GM19467 (cell line): ENCODE data around the gene IKZF1.

Source experiments
- ATAC-seq: cut with Tn5 transposase; IDR thresholded peaks from one replicate; pipeline ENCODE4 v1.9.1; 2021; ENCODE audit warnings: mild to moderate bottlenecking, moderate library complexity; ENCODE audit not compliant: unreplicated experiment

The IKZF1 gene

DNA sequence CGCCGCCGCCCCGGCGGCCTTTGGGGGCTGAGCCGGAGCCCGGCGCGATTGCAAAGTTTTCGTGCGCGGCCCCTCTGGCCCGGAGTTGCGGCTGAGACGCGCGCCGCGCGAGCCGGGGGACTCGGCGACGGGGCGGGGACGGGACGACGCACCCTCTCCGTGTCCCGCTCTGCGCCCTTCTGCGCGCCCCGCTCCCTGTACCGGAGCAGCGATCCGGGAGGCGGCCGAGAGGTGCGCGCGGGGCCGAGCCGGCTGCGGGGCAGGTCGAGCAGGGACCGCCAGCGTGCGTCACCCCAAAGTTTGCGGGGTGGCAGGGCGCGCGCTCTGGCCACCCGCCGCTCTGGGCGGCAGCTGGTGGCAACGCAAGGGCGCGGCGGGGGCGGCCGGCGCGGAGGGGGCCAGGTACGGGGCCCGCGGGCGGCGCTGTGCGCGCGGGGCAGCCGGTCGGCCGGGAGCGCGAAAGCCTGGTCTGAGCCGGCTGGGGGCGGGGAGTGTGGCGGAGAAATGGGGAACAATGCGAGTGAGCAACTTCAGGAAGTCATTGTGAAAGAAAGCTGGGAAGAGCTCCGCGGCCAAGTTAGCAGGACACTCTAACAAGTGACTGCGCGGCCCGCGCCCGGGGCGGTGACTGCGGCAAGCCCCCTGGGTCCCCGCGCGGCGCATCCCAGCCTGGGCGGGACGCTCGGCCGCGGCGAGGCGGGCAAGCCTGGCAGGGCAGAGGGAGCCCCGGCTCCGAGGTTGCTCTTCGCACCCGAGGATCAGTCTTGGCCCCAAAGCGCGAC is at the start of gene IKZF1:
Gene IKZF1, plus strand, starts transcription at position 588 of the 782 bp plus-strand sequence. CDS start 14,346 bp downstream, outside the sequence.
- ATAC-seq, result peak; percentile 31

DNA sequence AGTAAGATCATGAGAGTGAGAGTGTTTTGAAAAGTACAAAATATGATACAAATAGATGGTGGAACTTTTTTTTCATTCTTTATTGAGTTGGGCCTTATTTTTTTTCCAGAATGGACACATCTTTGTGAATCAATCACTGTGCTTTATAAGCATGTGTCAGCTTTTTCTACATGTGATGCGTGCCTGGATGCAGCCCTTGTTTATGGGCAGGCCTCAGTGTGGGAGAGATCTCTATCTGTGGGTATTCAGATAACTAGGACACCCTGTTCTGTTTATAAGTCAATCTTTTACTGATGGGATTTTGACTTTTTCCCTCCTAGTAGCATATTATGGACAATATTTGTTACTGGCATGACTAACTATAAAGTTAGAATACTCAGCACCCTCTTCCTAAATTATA is 42.9 kb upstream of the IKZF1 start:
- ATAC-seq, result no peak

- ATAC-seq, result no peak
Measured at GRCh38 chr7:50262446-50262845, 42.1 kb upstream of the IKZF1 start.

DNA sequence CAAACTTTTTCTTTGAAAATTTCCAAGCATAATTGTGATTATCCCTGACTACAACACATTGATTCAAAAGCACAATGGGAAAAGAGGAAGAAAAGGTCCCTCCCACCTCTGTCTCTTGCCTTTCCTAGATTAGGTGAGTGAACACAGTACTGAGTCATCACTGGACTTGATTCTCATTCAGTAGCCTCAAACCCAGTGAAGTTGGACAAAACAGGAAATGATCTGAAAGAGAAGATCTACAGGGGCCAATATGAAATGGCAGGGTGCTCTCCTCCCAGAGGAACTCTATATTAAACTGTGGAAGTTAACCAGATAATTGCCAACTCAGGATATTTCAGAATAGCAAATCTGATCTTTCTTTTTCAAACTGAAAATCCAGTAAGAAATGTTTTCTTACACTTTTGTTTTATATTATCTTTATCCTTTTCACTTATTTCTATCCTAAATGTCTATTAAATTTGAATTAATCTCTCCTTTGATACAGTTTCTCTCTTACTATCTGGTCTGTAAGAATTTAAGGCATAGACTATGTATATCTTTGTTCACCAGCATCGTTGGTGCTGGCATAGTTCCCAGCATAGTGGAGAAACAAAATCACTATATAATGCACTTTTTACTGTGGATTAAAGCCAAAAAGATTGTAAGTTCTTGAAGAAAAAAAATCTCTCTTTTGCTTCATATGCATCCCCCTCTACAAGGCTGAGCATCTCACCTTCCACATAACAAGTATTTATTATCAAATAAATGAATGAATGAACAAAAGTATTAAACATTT is 41.4 kb upstream of the IKZF1 start:
- peak; percentile 60 for ATAC-seq

- no peak for ATAC-seq
Measured at GRCh38 chr7:50264908-50265307, 39.6 kb upstream of the IKZF1 start.

GRCh38 chr7:50265968-50266634 is 38.4 kb upstream of the IKZF1 start:
- no peak for ATAC-seq

GRCh38 chr7:50266635-50267386 is 37.7 kb upstream of the IKZF1 start:
- ATAC-seq, result peak; percentile 40

DNA sequence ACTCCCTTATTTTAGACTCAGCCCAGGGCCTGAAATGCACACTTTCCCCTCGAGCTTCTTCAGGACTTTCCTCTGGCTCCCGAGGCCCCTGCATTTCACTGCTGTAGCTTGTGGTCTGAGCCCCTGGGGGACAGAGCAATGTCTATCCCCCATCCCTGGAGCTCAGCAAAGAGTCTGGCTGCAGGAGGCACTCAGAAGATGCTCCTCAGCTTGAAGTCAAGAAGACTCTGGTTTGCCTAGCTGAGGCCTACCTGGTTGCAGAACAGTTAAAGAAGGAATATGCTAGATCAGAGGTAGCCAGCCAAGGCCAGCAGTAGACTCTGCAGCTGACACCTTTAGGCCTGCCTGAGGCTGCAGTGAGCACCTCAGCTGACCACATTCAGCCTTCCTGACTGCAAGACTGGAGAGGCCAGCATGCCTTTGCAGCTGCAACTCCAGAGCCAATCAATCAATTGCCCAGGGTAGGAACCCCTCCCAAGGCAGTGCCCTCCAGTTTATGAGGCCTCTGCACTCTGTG is 36.9 kb upstream of the IKZF1 start:
- no peak for ATAC-seq

DNA sequence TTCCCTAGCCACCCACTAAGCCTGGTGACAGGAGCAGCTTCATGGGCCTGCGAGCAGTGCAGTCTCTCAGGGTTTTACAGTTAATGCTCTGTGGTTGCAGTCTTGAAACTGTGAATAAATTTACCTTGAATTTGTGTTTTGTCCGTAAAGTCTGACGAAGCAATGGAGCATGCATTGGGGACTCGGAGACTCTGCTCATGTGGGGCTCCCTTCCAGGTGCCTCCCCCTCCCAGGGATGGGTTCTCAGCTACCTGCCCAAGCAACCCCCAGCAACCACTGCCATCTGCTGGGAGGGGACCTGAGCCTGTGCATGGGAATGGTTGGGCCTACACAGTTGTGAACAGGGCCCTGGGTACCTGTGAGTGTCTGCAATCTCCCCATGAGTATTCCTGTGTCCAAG is 36.3 kb upstream of the IKZF1 start:
- ATAC-seq, result no peak

GRCh38 chr7:50268990-50269389 is 35.5 kb upstream of the IKZF1 start:
- ATAC-seq, result no peak

GRCh38 chr7:50270531-50271018 is 33.9 kb upstream of the IKZF1 start:
- peak; percentile 22 for ATAC-seq

DNA sequence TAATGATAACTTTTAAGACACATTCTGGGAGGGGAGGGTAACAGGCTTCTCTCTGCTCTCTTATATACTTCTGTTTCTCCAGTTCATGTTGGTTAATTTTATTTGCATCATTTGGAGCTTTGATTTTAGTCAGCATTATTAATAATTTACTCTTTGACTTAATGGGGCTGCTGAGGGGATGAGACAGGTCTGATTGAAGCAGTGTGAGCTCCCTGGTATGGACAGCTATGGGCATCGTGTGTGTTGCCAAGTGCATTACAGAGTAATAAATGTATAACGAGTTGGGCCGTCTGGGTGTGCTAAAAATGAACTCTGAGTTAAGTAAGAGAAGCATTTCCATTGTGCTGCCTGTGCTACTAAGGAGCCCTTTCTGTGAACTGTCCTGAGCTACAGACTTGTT is 31.7 kb upstream of the IKZF1 start:
- peak; percentile 44 for ATAC-seq

- ATAC-seq, result no peak
Measured at GRCh38 chr7:50273301-50273700, 31.2 kb upstream of the IKZF1 start.

DNA sequence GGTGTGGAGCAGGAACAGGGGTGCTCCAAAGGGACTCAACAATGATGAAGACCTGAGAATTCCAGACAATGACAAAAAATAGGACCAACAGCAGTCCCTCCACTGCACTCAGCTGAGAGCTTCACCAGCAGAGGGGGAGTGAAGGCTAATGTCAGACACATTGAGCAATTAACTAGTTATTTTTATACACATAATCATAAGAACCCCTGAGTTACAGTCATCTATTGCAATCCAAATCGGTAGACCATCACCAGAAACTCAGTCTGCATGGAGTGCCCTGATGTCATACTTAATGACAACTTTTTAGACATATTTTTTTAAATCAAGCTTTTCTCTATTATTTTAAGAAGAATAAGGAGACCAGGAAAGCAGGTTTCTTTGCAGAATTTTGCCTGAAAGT is 30.6 kb upstream of the IKZF1 start:
- no peak for ATAC-seq

- no peak for ATAC-seq
Measured at GRCh38 chr7:50274361-50274760, 30.2 kb upstream of the IKZF1 start.

DNA sequence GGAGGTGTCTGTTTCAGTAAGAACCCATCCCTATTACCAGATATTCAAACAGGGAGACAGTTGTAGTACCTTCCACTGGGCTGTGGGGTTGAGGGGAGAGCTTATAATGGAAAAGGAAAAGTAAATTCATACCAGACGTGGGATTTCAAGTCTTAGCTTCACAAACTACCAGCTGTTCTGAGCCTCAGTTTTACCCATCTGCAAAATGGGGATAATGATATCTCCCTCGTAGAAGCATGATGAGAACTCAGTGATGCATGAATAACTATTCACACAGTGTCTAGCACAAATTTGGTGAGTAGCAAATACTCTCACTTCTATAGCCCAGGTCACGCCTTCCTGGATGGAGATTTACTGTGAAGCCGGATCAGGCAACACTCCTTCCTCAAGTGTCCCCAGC is 29.1 kb upstream of the IKZF1 start:
- ATAC-seq, result no peak

- ATAC-seq, result no peak
Measured at GRCh38 chr7:50276483-50276882, 28.0 kb upstream of the IKZF1 start.

DNA sequence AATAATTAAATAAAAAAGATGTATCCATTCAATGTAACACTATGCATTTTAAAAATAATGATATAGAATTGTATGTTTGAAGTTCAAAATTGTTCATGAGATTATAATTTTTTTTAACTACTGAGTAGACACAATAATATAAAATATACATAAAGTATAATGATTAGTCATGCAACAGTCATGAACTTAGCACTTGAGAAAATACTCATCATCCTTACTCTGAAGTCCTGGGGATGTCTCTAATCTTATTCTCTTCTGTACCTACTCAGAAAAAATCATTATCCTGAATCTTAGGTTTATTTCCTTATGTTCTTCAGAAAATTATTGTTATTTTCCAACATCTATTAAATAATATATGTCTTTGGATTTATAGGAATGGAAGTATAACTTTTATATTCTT is 26.4 kb upstream of the IKZF1 start:
- no peak for ATAC-seq

DNA sequence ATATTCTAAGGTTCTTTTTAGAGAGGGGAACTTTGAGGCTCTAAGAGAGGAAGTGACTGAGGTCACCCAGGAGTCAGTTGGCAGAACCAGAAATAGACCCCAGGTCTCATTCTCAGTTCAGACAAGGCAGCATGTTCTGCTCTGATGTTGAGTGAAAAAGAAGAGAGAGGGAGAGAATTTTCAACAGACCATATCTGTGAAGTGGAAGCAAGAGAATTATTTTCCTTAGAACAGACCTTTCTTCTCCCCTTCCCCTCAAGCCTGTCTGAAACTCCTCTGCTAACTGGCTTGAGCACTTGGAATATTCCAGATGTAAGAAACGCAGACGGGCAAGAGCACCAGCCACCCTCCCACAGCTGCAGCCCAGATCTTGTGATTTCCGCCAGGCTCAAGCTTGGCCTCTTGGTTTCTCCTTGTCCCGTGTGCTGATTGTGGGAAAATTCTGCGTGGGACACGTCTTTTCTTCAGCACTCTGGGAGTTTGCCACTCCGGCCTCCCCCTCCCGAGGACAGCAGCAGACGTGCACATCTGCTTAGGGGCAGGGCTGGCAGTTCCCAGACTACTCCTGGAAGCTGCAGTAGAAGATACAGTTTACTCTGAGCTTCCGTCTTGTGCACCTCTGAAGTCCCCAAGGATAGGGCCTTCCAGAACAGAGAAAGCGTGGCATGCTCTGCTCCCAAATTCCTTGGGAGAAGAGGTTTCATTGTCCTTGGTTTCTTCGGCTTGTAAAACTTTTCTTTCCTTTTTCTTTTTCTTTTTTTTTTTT is 22.7 kb upstream of the IKZF1 start:
- peak; percentile 95 for ATAC-seq
